ENCODE measurements around the gene VDAC1.

The VDAC1 gene

DNA sequence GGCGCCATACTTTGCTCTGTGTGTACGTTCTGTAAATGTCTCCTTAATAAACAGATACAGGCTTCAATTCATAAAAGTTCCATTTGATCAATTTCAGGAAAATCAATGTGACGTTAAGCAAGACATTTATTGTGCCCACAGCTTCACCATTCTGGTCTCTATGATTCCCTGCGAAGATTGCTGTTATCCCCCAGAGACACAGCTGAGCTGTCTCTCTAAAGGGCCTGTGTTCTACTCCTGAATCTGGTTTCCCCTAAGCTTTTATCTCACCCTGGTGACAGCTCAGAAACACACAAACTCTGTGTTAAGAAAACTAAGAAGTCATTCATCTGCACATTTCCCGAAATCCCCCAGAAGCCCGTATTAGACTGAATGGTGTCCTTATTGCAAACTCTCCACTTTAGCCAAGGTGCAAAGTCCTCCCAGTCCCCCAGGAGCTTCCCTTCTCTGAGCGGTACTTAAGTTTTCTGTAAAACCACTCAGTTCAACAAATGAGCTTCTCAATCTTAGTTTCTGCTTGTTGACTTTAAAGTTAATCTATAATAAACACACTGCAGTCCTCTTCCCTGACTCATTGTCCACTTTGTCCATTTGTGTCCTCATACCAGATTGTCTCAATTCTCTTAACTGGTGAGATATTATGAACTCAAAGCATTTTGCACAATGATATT, 35.0 kb downstream of the VDAC1 start:
- H3K27ac ChIP-seq, result peak overlapping the region; percentile 84; the same call in 1 of the 2 replicates
- TF ChIP-seq, protein P1, sequence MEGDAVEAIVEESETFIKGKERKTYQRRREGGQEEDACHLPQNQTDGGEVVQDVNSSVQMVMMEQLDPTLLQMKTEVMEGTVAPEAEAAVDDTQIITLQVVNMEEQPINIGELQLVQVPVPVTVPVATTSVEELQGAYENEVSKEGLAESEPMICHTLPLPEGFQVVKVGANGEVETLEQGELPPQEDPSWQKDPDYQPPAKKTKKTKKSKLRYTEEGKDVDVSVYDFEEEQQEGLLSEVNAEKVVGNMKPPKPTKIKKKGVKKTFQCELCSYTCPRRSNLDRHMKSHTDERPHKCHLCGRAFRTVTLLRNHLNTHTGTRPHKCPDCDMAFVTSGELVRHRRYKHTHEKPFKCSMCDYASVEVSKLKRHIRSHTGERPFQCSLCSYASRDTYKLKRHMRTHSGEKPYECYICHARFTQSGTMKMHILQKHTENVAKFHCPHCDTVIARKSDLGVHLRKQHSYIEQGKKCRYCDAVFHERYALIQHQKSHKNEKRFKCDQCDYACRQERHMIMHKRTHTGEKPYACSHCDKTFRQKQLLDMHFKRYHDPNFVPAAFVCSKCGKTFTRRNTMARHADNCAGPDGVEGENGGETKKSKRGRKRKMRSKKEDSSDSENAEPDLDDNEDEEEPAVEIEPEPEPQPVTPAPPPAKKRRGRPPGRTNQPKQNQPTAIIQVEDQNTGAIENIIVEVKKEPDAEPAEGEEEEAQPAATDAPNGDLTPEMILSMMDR (conservative IDR thresholded peaks at IDR 0.05), result no peak

GRCh38 chr5:133968204-133968980, 36.4 kb downstream of the VDAC1 start, which contains the start of gene C5orf15:
Gene C5orf15, minus strand, starts transcription at chr5:133968625. Its CDS starts 41 bp downstream, at chr5:133968584.
- TF ChIP-seq, protein P1 (conservative IDR thresholded peaks at IDR 0.05), result 0 out of 2 replicates have a peak, but pooled peaks have one; percentile 16
- peak within 1 kb of the TSS; percentile 84 for H3K27ac ChIP-seq

DNA sequence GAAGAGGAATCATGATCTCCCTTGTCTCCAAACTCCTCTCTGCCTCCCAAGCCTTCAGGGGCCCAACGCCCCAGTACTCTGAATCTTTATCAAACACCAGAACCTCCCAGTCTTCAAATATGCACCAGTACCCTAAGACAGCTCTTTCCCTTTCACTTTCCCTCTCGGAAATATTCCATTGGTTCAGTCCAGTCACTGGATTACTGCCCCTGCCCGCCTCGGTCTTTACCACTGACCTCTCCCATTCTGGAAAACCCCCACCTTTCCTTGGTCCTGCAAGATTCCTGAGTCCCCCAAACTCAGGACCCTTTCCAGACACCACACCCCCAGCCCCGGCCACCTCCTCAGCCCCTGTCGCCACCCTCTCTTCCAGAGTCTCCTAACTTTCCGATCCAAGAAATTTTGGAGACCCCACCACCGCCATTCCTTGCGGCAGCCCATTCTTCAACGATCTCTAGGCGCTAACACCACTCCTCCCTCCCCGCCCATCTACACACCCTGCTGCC, 37.0 kb downstream of the VDAC1 start:
- TF ChIP-seq, protein P1 (conservative IDR thresholded peaks at IDR 0.05), result no peak
- peak overlapping the region; percentile 84 for H3K27ac ChIP-seq

GRCh38 chr5:133967124-133967523, 37.7 kb downstream of the VDAC1 start:
- TF ChIP-seq, protein P1 (conservative IDR thresholded peaks at IDR 0.05), result no peak
- peak overlapping the region; percentile 84; the same call in 1 of the 2 replicates for H3K27ac ChIP-seq

DNA sequence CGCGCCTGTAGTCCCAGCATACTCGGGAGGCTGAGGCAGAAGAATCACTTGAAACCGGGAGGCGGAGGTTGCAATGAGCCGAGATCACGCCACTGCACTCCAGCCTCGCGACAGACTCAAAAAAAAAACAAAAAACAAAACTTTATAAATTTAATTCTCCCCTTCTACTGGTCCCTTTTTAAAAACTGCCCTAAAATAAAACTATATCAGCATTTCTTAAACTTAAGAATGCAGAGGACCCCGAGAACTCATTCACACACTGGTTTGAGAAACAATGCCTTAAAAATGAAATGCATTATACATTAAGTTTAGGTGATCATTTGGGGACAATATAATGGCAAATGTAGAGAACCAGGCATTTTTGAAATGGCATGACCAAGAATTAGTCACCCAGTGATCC, 38.7 kb downstream of the VDAC1 start:
- TF ChIP-seq, protein P1 (conservative IDR thresholded peaks at IDR 0.05), result no peak
- no peak overlapping the region for H3K27ac ChIP-seq

GRCh38 chr5:133963493-133964128, 41.2 kb downstream of the VDAC1 start:
- H3K27ac ChIP-seq, result no peak overlapping the region
- TF ChIP-seq, protein P1 (conservative IDR thresholded peaks at IDR 0.05), result no peak

Data from VCaP (cell line).